Measurements from ENCODE around the gene GALC. TPM values are rescaled to one million over a fixed set of nuclear protein-coding genes. Genes with fewer than 3 reads are reported as not detected.

GALC gene
- polyA plus RNA-seq, 4 donors, result 15.7 to 116 (median 22.4) TPM

DNA sequence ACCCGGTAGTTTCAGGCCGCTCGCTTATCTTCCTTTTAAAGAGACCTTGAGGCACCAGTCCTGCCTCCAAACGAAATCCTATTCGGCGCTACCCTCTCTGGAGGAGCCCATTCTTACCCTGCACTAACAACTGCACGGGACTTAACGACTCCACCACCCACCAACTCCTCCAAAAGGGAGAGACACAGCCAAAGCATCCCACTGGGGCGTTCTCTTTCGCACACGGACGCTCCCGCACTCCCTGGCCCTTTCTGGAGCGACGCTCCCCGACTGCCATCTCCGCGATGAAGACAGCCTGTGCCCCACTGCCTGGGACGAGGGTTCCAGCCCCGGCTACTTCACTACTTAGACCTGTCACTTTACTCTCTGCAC lies 650 bp downstream of the GALC start:
- no peak for FAIRE-seq
- Histone ChIP-seq H3K27me3 (ENCODE audit: control insufficient read depth in 3 of 3, insufficient read depth in 3 of 3, low read length in 3 of 3) (no peaks in the 10 kb centered on the region), H3K36me3 (ENCODE audit: control insufficient read depth in 3 of 3, insufficient read depth in 2 of 3, low read depth in 1 of 3, low read length in 3 of 3) (no peaks in the 10 kb centered on the region), H3K4me1 (ENCODE audit: control insufficient read depth in 3 of 3, insufficient read depth in 2 of 3, low read depth in 1 of 3, low read length in 2 of 3) (peaks cover 8 to 60% (median 14%) of the 10 kb centered on the region in 3 donors), H3K27ac (ENCODE audit: low read depth in 1 of 3, low read length in 2 of 3) (peak overlapping the region; percentile 93 to 96 (median 95)), H3K4me3 (ENCODE audit: low read depth in 1 of 3, low read length in 3 of 3) (peak overlapping the region; percentile 70 to 75 (median 71)), H3K9me3 (ENCODE audit: control insufficient read depth in 2 of 2, insufficient read depth in 1 of 2, low read depth in 1 of 2, low read length in 1 of 2) (no peaks in the 10 kb centered on the region)
- peak in 1 of 2 donors; percentile 59 for DNase-seq
- 1 to 8% (median 7%) methylated on average over 20 of the region's 20 CpGs for WGBS, 3 donors

DNA sequence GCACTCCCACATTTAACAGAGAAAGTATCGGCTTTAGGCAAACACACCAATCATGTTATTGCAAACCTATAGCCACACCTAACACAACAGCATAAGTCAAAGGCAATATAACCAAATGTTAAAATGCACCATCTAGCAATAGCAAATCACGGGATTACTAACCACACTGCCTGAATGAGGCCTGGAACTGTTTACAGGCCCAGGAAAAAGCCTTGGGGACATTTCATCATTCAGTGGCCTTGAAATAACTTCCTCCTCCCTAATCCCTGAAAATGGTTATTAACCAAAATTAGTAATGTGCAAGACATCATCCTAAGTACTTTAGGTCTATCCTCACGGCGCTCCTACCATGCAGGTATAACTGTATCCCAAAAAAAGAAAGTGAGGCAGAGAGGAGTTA lies 2.3 kb downstream of the GALC start:
- Histone ChIP-seq H3K4me3 (ENCODE audit: low read depth in 1 of 3, low read length in 3 of 3) (no peak overlapping the region), H3K27me3 (ENCODE audit: control insufficient read depth in 3 of 3, insufficient read depth in 3 of 3, low read length in 3 of 3) (no peaks in the 10 kb centered on the region), H3K27ac (ENCODE audit: low read depth in 1 of 3, low read length in 2 of 3) (peak overlapping the region; percentile 82 to 94 (median 93)), H3K36me3 (ENCODE audit: control insufficient read depth in 3 of 3, insufficient read depth in 2 of 3, low read depth in 1 of 3, low read length in 3 of 3) (peaks cover 0 to 3% (median 1%) of the 10 kb centered on the region in 3 donors), H3K4me1 (ENCODE audit: control insufficient read depth in 3 of 3, insufficient read depth in 2 of 3, low read depth in 1 of 3, low read length in 2 of 3) (peaks cover 6 to 49% (median 14%) of the 10 kb centered on the region in 3 donors), H3K9me3 (ENCODE audit: control insufficient read depth in 2 of 2, insufficient read depth in 1 of 2, low read depth in 1 of 2, low read length in 1 of 2) (no peaks in the 10 kb centered on the region)
- DNase-seq, result peak; percentile 37 to 38
- 31 to 67% (median 58%) methylated on average over 4 of the region's 4 CpGs for WGBS, 3 donors
- FAIRE-seq, result no peak

DNA sequence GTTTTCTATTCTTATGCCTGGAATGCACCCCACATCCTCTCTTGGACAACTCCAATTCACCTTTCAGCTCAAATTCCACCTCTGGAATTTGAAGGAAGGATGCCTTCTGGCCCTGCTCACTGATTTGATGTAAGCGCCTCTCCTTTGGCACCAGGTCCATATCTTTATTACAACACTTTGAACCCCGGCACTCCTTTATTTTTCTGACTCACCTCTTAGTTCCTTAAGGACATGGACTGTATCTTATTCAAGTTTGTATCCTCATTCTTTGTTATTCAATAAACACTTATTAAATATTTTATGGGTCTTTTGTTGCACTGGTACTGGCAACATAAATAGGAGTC lies 3.1 kb downstream of the GALC start:
- Histone ChIP-seq H3K4me3 (ENCODE audit: low read depth in 1 of 3, low read length in 3 of 3) (no peak overlapping the region), H3K4me1 (ENCODE audit: control insufficient read depth in 3 of 3, insufficient read depth in 2 of 3, low read depth in 1 of 3, low read length in 2 of 3) (peaks cover 6 to 41% (median 14%) of the 10 kb centered on the region in 3 donors), H3K36me3 (ENCODE audit: control insufficient read depth in 3 of 3, insufficient read depth in 2 of 3, low read depth in 1 of 3, low read length in 3 of 3) (peaks cover 0 to 4% (median 2%) of the 10 kb centered on the region in 3 donors), H3K9me3 (ENCODE audit: control insufficient read depth in 2 of 2, insufficient read depth in 1 of 2, low read depth in 1 of 2, low read length in 1 of 2) (no peaks in the 10 kb centered on the region), H3K27ac (ENCODE audit: low read depth in 1 of 3, low read length in 2 of 3) (peak overlapping the region in 1 of 3 donors; percentile 93), H3K27me3 (ENCODE audit: control insufficient read depth in 3 of 3, insufficient read depth in 3 of 3, low read length in 3 of 3) (no peaks in the 10 kb centered on the region)
- FAIRE-seq (peak; percentile 93), DNase-seq (peak; percentile 82 to 95)
- WGBS, 3 donors, result 25 to 57% (median 41%) methylated on average over 2 of the region's 2 CpGs

DNA sequence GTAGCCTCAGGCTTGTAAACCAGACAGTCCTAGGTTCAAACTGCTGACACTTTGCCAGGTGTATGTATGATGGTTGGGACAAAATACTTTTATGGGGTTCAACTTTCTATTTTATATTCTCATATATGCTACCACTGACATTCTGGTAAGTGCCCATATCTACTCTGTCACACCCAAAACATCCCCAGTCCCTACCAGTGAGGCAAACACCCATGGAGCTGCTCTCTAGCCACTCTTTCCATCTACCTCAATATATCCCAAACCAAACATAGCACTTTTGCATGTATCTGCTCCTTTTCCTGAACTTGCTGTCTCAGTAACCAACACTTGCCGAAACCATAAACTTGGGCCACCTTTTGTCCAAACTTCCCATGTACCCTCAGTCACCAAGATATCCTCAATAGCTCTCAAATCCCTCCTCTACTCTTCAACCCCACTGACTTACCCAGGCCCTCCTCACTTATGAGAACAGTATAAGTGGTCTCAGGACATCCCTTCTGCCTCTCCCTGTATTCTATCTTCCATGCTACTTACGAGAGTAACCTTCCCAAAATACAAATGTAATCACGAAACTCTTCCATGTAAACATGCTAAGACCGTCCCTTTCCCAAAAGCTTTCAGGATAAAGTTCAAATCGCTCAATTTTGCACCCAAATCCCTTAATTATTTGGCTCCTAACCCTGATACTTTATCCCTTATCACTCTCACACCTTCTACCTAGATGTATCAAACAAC lies 3.6 kb downstream of the GALC start:
- 40 to 70% (median 59%) methylated on average over 5 of the region's 5 CpGs for WGBS, 3 donors
- H3K4me3 ChIP-seq (ENCODE audit: low read depth in 1 of 3, low read length in 3 of 3), result no peak overlapping the region
- H3K9me3 ChIP-seq (ENCODE audit: control insufficient read depth in 2 of 2, insufficient read depth in 1 of 2, low read depth in 1 of 2, low read length in 1 of 2), result no peaks in the 10 kb centered on the region
- no peak for FAIRE-seq
- H3K4me1 ChIP-seq (ENCODE audit: control insufficient read depth in 3 of 3, insufficient read depth in 2 of 3, low read depth in 1 of 3, low read length in 2 of 3), result peaks cover 6 to 36% (median 14%) of the 10 kb centered on the region in 3 donors
- peaks cover 0 to 4% (median 3%) of the 10 kb centered on the region in 3 donors for H3K36me3 ChIP-seq (ENCODE audit: control insufficient read depth in 3 of 3, insufficient read depth in 2 of 3, low read depth in 1 of 3, low read length in 3 of 3)
- peak overlapping the region in 1 of 3 donors; percentile 24 for H3K27ac ChIP-seq (ENCODE audit: low read depth in 1 of 3, low read length in 2 of 3)
- DNase-seq, result no peak
- H3K27me3 ChIP-seq (ENCODE audit: control insufficient read depth in 3 of 3, insufficient read depth in 3 of 3, low read length in 3 of 3), result no peaks in the 10 kb centered on the region

DNA sequence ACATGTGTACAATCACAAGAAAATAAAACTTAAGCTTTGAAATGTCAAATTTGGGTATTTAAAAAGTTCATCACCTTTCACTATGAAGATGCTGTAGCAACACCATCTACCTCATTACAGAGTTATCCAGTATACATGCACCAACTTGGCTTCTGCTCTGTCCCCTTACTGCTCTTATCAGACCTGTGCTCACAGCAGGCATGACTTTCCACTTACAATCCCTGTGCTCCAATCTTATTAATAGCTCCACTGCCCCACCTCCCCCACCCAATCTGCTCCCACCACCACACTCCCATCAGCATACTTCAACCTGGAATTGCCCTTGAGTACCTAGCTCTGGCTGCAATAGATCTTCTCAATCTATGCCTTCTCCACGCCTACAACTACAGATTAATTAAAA lies 13.3 kb downstream of the GALC start:
- 91 to 100% (median 95%) methylated on average over 1 of the region's 1 CpG for WGBS, 3 donors
- H3K27me3 ChIP-seq (ENCODE audit: control insufficient read depth in 3 of 3, insufficient read depth in 3 of 3, low read length in 3 of 3), result no peaks in the 10 kb centered on the region
- H3K27ac ChIP-seq (ENCODE audit: low read depth in 1 of 3, low read length in 2 of 3), result no peak overlapping the region
- no peak for FAIRE-seq
- no peaks in the 10 kb centered on the region for H3K9me3 ChIP-seq (ENCODE audit: control insufficient read depth in 2 of 2, insufficient read depth in 1 of 2, low read depth in 1 of 2, low read length in 1 of 2)
- H3K36me3 ChIP-seq (ENCODE audit: control insufficient read depth in 3 of 3, insufficient read depth in 2 of 3, low read depth in 1 of 3, low read length in 3 of 3), result peaks cover 0 to 20% (median 6%) of the 10 kb centered on the region in 3 donors
- no peaks in the 10 kb centered on the region for H3K4me1 ChIP-seq (ENCODE audit: control insufficient read depth in 3 of 3, insufficient read depth in 2 of 3, low read depth in 1 of 3, low read length in 2 of 3)
- no peak for DNase-seq
- H3K4me3 ChIP-seq (ENCODE audit: low read depth in 1 of 3, low read length in 3 of 3), result no peak overlapping the region

DNA sequence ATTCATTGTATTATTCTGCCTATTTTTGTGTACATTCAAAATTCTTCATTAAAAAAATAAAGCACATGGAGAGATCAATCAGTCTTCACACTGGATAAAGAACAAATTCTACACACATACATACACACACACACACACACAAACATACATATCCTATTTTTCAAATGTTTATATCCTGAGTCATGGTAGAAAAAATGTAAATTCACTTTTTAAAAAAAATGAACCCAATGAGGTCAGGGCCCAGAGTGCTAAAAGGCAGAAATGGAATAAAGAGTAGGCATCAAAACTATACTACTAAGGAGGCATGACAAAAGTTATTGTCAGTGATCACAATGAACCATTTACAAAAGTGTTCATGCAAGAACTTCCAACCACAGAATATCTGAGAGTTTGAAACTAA lies 17.3 kb downstream of the GALC start:
- FAIRE-seq (no peak), DNase-seq (no peak)
- Histone ChIP-seq H3K36me3 (ENCODE audit: control insufficient read depth in 3 of 3, insufficient read depth in 2 of 3, low read depth in 1 of 3, low read length in 3 of 3) (peaks cover 0 to 13% (median 9%) of the 10 kb centered on the region in 3 donors), H3K9me3 (ENCODE audit: control insufficient read depth in 2 of 2, insufficient read depth in 1 of 2, low read depth in 1 of 2, low read length in 1 of 2) (no peaks in the 10 kb centered on the region), H3K4me1 (ENCODE audit: control insufficient read depth in 3 of 3, insufficient read depth in 2 of 3, low read depth in 1 of 3, low read length in 2 of 3) (no peaks in the 10 kb centered on the region), H3K4me3 (ENCODE audit: low read depth in 1 of 3, low read length in 3 of 3) (no peak overlapping the region), H3K27ac (ENCODE audit: low read depth in 1 of 3, low read length in 2 of 3) (no peak overlapping the region), H3K27me3 (ENCODE audit: control insufficient read depth in 3 of 3, insufficient read depth in 3 of 3, low read length in 3 of 3) (no peaks in the 10 kb centered on the region)

DNA sequence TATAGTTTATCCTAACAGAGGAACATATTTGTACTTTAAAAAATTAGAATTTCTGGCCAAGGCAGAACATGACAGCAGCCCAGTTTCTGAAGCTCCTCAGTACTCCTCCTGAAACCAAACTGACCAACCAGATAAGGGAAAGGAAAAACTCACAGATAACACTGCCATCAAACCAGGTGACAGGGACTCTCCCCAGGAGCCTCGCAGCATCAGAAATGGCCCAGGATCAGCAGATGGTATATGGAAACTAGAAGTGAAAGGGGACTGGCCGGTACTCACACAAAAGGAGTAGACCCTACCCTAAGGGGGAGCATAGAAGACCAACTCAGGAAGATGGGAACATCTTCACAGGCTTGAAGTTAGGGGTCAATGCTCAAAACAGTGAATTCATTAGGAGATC lies 22.0 kb downstream of the GALC start:
- DNase-seq (no peak), FAIRE-seq (no peak)
- no peaks in the 10 kb centered on the region for H3K4me1 ChIP-seq (ENCODE audit: control insufficient read depth in 3 of 3, insufficient read depth in 2 of 3, low read depth in 1 of 3, low read length in 2 of 3)

DNA sequence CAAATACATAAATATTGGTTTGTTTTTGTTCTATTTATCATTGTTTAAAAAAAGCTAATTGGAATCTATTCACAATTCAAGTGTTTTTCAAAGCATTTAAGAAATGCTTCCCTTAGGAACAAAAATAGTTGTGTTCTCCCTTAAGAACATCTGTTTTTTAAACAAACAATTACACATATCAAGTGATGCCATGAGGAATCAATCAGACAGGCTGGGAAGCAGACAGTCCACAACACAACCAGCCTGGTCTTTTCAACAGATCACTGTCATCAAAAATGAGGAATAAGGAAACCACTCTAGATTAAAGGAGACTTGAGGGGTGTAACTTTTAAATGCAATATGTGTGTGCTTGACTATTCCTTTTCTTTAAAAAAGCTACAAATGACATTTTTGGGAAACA lies 25.5 kb downstream of the GALC start:
- peak; percentile 15 for FAIRE-seq
- no peak for DNase-seq
- Histone ChIP-seq H3K36me3 (ENCODE audit: control insufficient read depth in 3 of 3, insufficient read depth in 2 of 3, low read depth in 1 of 3, low read length in 3 of 3) (peaks cover 0 to 10% (median 9%) of the 10 kb centered on the region in 3 donors), H3K4me3 (ENCODE audit: low read depth in 1 of 3, low read length in 3 of 3) (no peak overlapping the region), H3K4me1 (ENCODE audit: control insufficient read depth in 3 of 3, insufficient read depth in 2 of 3, low read depth in 1 of 3, low read length in 2 of 3) (no peaks in the 10 kb centered on the region), H3K9me3 (ENCODE audit: control insufficient read depth in 2 of 2, insufficient read depth in 1 of 2, low read depth in 1 of 2, low read length in 1 of 2) (no peaks in the 10 kb centered on the region), H3K27me3 (ENCODE audit: control insufficient read depth in 3 of 3, insufficient read depth in 3 of 3, low read length in 3 of 3) (no peaks in the 10 kb centered on the region), H3K27ac (ENCODE audit: low read depth in 1 of 3, low read length in 2 of 3) (no peak overlapping the region)

More for the DNA sequence above, 22.0 kb downstream of the GALC start:
- H3K4me3 ChIP-seq (ENCODE audit: low read depth in 1 of 3, low read length in 3 of 3), result no peak overlapping the region
- 76 to 90% (median 77%) methylated on average over 2 of the region's 2 CpGs for WGBS, 3 donors
- H3K27ac ChIP-seq (ENCODE audit: low read depth in 1 of 3, low read length in 2 of 3), result no peak overlapping the region
- H3K27me3 ChIP-seq (ENCODE audit: control insufficient read depth in 3 of 3, insufficient read depth in 3 of 3, low read length in 3 of 3), result no peaks in the 10 kb centered on the region
- H3K36me3 ChIP-seq (ENCODE audit: control insufficient read depth in 3 of 3, insufficient read depth in 2 of 3, low read depth in 1 of 3, low read length in 3 of 3), result peaks cover 0 to 7% (median 3%) of the 10 kb centered on the region in 3 donors
- no peaks in the 10 kb centered on the region for H3K9me3 ChIP-seq (ENCODE audit: control insufficient read depth in 2 of 2, insufficient read depth in 1 of 2, low read depth in 1 of 2, low read length in 1 of 2)

DNA sequence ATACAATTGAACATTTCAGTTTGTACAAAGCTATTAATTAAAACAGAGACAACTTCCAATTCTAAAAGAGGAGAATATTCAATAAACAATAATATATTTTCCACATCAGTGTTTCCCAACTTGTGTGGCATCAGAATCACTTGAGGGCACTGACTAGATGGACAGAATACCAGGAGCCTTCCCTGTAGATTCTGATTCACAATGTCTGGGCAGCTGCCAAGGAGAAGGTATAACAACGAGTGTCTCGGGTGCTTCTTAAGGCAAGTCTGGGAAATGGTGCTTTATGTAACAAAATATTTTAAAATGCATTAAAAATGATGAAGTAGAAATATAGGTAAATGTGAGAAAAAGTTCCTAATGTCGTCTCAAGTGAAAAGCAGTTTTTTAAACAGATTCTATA lies 26.2 kb downstream of the GALC start:
- 71 to 82% (median 81%) methylated on average over 3 of the region's 3 CpGs for WGBS, 3 donors
- Histone ChIP-seq H3K27me3 (ENCODE audit: control insufficient read depth in 3 of 3, insufficient read depth in 3 of 3, low read length in 3 of 3) (no peaks in the 10 kb centered on the region), H3K9me3 (ENCODE audit: control insufficient read depth in 2 of 2, insufficient read depth in 1 of 2, low read depth in 1 of 2, low read length in 1 of 2) (no peaks in the 10 kb centered on the region), H3K36me3 (ENCODE audit: control insufficient read depth in 3 of 3, insufficient read depth in 2 of 3, low read depth in 1 of 3, low read length in 3 of 3) (peaks cover 0 to 12% (median 9%) of the 10 kb centered on the region in 3 donors), H3K27ac (ENCODE audit: low read depth in 1 of 3, low read length in 2 of 3) (no peak overlapping the region), H3K4me3 (ENCODE audit: low read depth in 1 of 3, low read length in 3 of 3) (no peak overlapping the region), H3K4me1 (ENCODE audit: control insufficient read depth in 3 of 3, insufficient read depth in 2 of 3, low read depth in 1 of 3, low read length in 2 of 3) (no peaks in the 10 kb centered on the region)
- DNase-seq (no peak), FAIRE-seq (no peak)

All from small intestine (tissue), 7 donors.